Measurements from ENCODE around the gene ADGRL3.
"Not testable (repeated sequence)": the region's sequence is repeated elsewhere in the genome, so short reads cannot be mapped to it uniquely, and the experiment has no call there.

Gene ADGRL3

DNA sequence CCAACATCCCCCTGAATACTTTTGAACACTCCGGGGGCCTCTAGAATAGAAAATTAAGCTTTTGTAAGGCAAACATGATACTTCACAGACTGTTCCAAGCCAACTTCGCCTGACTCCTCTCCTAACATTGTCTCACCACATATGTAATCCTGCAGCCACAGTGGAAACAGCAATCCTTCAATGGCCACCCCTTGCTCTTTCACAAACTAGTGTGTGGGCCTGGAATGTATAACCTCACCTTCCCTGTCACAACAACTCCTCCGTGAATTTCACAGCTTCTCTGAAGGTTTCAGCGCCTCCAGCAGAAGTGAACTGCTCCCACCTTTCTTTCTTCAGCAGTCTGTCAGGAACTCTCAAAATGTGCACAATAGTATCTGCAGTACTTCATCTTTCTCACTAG lies 185.1 kb downstream of the ADGRL3 start:
- TF ChIP-seq, protein P1, sequence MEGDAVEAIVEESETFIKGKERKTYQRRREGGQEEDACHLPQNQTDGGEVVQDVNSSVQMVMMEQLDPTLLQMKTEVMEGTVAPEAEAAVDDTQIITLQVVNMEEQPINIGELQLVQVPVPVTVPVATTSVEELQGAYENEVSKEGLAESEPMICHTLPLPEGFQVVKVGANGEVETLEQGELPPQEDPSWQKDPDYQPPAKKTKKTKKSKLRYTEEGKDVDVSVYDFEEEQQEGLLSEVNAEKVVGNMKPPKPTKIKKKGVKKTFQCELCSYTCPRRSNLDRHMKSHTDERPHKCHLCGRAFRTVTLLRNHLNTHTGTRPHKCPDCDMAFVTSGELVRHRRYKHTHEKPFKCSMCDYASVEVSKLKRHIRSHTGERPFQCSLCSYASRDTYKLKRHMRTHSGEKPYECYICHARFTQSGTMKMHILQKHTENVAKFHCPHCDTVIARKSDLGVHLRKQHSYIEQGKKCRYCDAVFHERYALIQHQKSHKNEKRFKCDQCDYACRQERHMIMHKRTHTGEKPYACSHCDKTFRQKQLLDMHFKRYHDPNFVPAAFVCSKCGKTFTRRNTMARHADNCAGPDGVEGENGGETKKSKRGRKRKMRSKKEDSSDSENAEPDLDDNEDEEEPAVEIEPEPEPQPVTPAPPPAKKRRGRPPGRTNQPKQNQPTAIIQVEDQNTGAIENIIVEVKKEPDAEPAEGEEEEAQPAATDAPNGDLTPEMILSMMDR (conservative IDR thresholded peaks at IDR 0.05; ENCODE audit: low read depth, low read length): no peak
- Histone ChIP-seq H3K9ac (no peak overlapping the region), H3K36me3 (ENCODE audit: insufficient read depth) (no peaks in the 10 kb centered on the region), H3K27ac (no peak overlapping the region), H3K4me3 (IDR thresholded peaks at IDR 0.05; ENCODE audit: insufficient read depth, low read depth, low read length) (no peak overlapping the region), H3K79me2 (ENCODE audit: insufficient read depth, low read depth) (no peaks in the 10 kb centered on the region), H3K4me2 (no peak overlapping the region), H3K4me1 (ENCODE audit: low read depth, poor library complexity, severe bottlenecking) (no peaks in the 10 kb centered on the region), H4K20me1 (ENCODE audit: insufficient read depth) (no peaks in the 10 kb centered on the region), H3K27me3 (ENCODE audit: insufficient read depth, low read depth) (no peaks in the 10 kb centered on the region), H2AFZ (ENCODE audit: low read depth) (no peak overlapping the region)

DNA sequence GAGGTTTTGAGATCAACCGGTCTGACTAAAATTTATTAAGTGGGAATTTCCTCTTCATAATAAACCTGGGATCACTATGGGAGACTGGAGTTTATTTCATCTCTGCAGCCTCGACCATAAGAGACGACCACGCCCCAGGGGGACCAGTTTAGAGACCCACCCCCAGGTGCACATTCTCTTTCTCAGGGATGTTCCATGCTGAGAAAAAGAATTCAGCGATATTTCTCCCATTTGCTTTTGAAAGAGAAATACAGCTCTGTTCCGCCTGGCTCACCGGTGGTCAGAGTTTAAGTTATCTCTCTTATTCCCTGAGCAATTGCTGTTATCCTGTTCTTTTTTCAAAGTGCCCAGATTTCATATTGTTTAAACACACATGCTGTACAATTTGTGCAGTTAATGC lies 187.2 kb downstream of the ADGRL3 start:
- not testable (repeated sequence) for H3K4me1 ChIP-seq (ENCODE audit: low read depth, poor library complexity, severe bottlenecking); H4K20me1 ChIP-seq (ENCODE audit: insufficient read depth); H3K9ac ChIP-seq; H3K36me3 ChIP-seq (ENCODE audit: insufficient read depth); H3K4me2 ChIP-seq; H3K27ac ChIP-seq; H3K27me3 ChIP-seq (ENCODE audit: insufficient read depth, low read depth); H3K4me3 ChIP-seq (IDR thresholded peaks at IDR 0.05; ENCODE audit: insufficient read depth, low read depth, low read length); H2AFZ ChIP-seq (ENCODE audit: low read depth); H3K79me2 ChIP-seq (ENCODE audit: insufficient read depth, low read depth)

DNA sequence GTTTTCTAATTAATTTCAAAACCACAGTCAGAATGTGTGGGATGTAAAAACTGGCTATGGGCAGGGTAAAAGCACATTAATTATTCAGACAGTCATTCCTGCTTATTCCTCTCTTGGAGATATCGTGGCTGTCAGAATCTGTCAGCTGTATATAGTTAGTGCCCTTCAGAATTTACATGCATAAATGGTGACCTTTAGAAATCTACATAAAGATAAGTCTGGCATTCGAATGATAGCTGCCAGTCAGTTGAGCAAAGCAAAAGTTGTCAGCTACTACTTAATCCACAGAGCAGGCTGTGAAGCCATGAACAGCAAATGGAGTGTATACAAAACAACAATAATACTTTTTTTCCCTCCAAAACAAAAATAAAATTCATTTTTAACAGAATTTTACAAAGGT lies 189.5 kb downstream of the ADGRL3 start:
- no peaks in the 10 kb centered on the region for H3K27me3 ChIP-seq (ENCODE audit: insufficient read depth, low read depth)
- H3K9ac ChIP-seq: no peak overlapping the region
- H3K4me3 ChIP-seq (IDR thresholded peaks at IDR 0.05; ENCODE audit: insufficient read depth, low read depth, low read length): no peak overlapping the region
- no peak overlapping the region for H3K27ac ChIP-seq
- no peaks in the 10 kb centered on the region for H3K36me3 ChIP-seq (ENCODE audit: insufficient read depth)
- no peaks in the 10 kb centered on the region for H4K20me1 ChIP-seq (ENCODE audit: insufficient read depth)
- TF ChIP-seq, protein P1 (conservative IDR thresholded peaks at IDR 0.05; ENCODE audit: low read depth, low read length): no peak
- H3K4me2 ChIP-seq: no peak overlapping the region
- H3K4me1 ChIP-seq (ENCODE audit: low read depth, poor library complexity, severe bottlenecking): no peaks in the 10 kb centered on the region
- no peaks in the 10 kb centered on the region for H3K79me2 ChIP-seq (ENCODE audit: insufficient read depth, low read depth)
- H2AFZ ChIP-seq (ENCODE audit: low read depth): no peak overlapping the region

DNA sequence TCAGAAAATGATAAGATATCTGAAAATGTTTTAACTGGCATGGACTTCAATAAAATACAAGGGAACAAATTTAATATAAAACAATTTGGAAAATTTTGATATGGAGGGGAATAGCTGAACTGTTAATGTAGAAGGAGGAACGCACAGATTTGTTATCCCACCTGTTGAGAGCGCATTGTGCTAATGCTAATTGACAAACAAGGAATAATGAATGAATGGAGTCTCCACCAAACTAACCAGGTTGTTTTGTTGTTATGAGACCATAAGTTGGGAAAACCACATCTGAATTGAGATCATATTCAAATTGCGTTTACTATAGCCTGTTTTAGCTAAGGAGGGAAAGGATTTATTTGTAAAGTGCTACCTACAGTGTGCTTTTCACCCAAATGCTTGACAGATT lies 195.6 kb downstream of the ADGRL3 start:
- no peaks in the 10 kb centered on the region for H3K36me3 ChIP-seq (ENCODE audit: insufficient read depth)
- no peaks in the 10 kb centered on the region for H3K27me3 ChIP-seq (ENCODE audit: insufficient read depth, low read depth)
- no peak overlapping the region for H2AFZ ChIP-seq (ENCODE audit: low read depth)
- H3K4me1 ChIP-seq (ENCODE audit: low read depth, poor library complexity, severe bottlenecking): no peaks in the 10 kb centered on the region
- TF ChIP-seq, protein P1 (conservative IDR thresholded peaks at IDR 0.05; ENCODE audit: low read depth, low read length): no peak
- no peak overlapping the region for H3K4me2 ChIP-seq
- H3K4me3 ChIP-seq (IDR thresholded peaks at IDR 0.05; ENCODE audit: insufficient read depth, low read depth, low read length): no peak overlapping the region
- H3K27ac ChIP-seq: no peak overlapping the region
- H3K79me2 ChIP-seq (ENCODE audit: insufficient read depth, low read depth): no peaks in the 10 kb centered on the region
- H4K20me1 ChIP-seq (ENCODE audit: insufficient read depth): no peaks in the 10 kb centered on the region
- H3K9ac ChIP-seq: no peak overlapping the region

DNA sequence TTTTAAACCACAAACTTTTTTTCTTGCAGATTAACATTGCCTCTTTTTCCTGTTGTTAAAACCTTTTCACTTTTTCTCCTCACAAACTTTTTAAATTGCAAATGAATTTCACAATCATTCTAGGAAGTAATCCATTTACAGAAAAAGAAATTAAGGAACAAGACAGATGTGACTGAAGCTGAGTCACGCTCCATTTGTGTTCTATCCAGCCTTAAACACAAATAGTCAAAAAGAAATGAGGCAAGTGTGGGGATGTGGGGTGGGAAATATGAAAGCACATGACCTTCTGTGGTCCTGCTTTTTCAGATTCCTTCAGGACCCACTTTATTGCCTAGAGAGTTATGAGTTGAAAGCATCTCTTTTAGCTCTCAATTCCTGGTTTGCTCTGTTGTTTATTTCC lies 197.0 kb downstream of the ADGRL3 start:
- Histone ChIP-seq H3K36me3 (ENCODE audit: insufficient read depth) (no peaks in the 10 kb centered on the region), H4K20me1 (ENCODE audit: insufficient read depth) (no peaks in the 10 kb centered on the region), H3K79me2 (ENCODE audit: insufficient read depth, low read depth) (no peaks in the 10 kb centered on the region), H3K27me3 (ENCODE audit: insufficient read depth, low read depth) (no peaks in the 10 kb centered on the region), H2AFZ (ENCODE audit: low read depth) (no peak overlapping the region), H3K27ac (no peak overlapping the region), H3K4me2 (no peak overlapping the region), H3K4me3 (IDR thresholded peaks at IDR 0.05; ENCODE audit: insufficient read depth, low read depth, low read length) (no peak overlapping the region), H3K9ac (no peak overlapping the region), H3K4me1 (ENCODE audit: low read depth, poor library complexity, severe bottlenecking) (no peaks in the 10 kb centered on the region)
- TF ChIP-seq, protein P1 (conservative IDR thresholded peaks at IDR 0.05; ENCODE audit: low read depth, low read length): no peak
